GM12865 (cell line): ENCODE measurements around the gene FBF1.

Source experiments
- DNase-seq: peaks from one replicate; pipeline ENCODE4 v3.0.0; 2010; ENCODE audit warnings: low read depth
- H3K4me3 ChIP-seq: 2 replicates; pipeline ENCODE4 v1.5.1; 2011; ENCODE audit warnings: mild to moderate bottlenecking, low read depth, low read length, control low read depth
- TF ChIP-seq, protein P1 (sequence below): IDR thresholded peaks from 2 replicates; pipeline ENCODE4 v1.5.1; 2011; ENCODE audit warnings: low read length, control low read depth, low read depth, inconsistent platforms; ENCODE audit not compliant: insufficient read depth; ENCODE audit errors: missing control alignments

The FBF1 gene

DNA sequence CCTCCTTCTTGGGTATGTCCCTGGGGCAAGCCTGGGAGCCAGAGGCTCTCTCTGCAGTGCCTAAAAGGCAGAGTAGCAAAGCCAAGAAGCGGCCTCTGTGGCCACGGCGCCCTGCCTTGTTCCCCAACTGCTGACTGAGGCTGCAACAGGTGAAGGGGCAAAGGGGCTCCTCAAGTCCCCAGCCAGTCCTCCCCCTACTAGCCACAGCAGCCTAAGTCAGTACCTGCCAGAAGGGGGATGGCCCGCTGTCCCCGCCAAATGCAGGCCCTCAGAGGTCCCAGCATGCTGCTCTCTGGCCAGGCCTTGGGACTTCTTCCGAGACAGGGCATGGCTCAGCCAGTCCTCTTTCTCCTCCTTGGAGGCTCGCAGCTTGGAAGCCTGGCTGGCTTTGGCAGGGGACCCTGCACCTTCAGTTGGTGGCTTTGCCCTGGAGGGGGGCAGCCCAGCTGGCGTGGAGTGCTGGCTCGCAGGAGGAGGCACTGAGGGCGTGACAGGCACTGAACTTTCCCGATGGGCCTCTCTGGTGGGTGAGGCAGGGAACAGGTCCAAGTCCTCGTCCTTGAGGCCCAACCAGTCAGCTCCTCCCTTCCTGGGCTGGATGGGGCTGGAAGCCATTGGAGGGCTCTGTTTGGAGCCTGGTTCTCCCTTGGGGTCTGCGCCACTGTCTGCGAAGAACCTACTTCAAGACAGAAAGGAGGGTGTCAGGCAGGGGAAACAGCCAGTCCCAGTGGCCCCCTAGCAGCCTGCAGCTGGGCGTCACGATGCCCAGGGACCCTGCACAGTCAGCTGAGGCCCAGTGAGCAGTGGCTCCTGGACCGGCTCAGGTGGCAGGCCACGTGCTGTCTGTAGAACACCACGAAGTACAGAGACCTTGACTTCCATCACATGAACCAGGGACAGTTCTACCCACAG, 17.6 kb downstream of the FBF1 start:
- no peak for DNase-seq
- TF ChIP-seq, protein P1, sequence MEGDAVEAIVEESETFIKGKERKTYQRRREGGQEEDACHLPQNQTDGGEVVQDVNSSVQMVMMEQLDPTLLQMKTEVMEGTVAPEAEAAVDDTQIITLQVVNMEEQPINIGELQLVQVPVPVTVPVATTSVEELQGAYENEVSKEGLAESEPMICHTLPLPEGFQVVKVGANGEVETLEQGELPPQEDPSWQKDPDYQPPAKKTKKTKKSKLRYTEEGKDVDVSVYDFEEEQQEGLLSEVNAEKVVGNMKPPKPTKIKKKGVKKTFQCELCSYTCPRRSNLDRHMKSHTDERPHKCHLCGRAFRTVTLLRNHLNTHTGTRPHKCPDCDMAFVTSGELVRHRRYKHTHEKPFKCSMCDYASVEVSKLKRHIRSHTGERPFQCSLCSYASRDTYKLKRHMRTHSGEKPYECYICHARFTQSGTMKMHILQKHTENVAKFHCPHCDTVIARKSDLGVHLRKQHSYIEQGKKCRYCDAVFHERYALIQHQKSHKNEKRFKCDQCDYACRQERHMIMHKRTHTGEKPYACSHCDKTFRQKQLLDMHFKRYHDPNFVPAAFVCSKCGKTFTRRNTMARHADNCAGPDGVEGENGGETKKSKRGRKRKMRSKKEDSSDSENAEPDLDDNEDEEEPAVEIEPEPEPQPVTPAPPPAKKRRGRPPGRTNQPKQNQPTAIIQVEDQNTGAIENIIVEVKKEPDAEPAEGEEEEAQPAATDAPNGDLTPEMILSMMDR = no peak
- no peak overlapping the region for H3K4me3 ChIP-seq

DNA sequence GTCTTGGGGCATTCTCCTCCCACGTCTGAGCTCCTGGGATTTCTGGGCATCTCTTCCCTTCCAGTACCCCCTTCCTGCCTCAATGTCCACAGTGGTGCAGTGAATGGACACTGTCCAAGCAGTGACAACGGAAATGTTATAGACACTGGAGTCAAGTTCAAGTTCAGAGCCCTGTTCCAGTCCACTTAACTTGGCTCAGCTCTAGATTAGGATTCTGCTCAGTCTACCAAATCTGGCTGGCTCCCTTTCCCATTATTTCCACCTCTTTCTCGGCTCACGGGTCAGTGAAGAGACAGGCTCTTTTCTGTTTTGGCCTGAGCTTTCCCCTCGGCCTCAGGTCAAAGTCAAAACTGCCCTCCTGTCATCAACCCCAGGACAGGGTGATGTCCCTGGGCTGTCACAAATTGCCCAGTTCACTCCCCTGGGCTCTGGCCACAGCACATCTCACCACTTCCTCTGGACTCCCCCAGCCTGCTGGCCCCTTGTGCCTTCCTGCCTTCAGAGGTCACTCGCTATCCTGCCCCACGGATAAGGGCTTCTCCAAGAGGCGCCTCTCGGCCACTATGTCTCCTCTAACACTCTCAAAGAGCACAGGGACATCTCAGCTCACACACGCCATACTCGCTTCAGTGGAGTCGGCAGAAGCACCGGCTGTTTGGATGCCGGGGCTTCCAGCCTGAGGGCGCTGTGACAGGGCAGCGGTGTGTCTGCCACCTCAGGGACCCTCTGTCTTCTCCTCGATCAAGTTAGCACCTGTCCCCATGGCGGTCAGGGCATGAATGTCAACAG, 18.5 kb downstream of the FBF1 start:
- H3K4me3 ChIP-seq = no peak overlapping the region
- TF ChIP-seq, protein P1 = no peak
- DNase-seq = no peak

DNA sequence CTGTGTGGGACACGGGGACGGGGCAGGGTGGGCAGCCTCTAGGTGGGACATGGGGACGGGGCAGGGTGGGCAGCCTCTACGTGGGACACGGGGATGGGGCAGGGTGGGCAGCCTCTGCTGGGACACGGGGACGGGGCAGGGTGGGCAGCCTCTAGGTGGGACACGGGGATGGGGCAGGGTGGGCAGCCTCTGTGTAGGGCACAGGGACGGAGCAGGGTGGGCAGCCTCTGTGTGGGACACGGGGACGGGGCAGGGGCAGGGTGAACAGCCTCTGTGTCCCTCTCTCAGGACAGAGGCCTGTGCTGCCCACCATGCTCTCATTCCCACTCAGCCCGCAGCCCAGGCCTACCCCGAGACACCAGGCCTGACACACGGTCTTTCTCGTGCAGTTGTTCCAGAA, 19.2 kb downstream of the FBF1 start:
- TF ChIP-seq, protein P1 = no peak
- DNase-seq = no peak

DNA sequence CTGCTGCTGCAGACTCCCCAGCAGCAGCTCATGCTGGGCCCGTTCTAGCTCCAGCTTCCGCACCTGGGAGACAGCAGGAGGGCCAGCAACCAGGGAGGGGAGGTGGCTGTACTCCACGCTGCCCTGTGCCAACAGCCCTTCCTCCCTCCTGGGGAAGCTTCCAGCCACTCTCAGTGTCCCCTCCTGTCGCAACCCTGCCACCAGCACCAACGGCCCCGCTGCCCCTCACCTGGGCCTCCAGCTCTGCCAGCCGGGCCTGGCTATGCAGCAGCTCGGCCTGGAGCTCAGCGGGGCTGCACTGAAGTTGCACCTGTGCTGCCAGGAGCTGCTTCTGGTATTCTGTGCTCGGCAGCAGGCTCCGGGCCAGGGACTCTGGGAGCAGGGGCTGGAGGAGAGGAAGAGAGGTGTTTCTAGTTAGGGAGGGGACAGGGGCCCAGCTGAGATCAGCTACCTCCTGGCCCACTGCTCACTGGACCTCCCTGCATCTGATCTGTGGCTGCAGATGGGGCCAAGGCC, 20.7 kb downstream of the FBF1 start:
- no peak overlapping the region for H3K4me3 ChIP-seq
- no peak for DNase-seq
- TF ChIP-seq, protein P1 = no peak

More for the DNA sequence above, 19.2 kb downstream of the FBF1 start:
- no peak overlapping the region for H3K4me3 ChIP-seq

DNA sequence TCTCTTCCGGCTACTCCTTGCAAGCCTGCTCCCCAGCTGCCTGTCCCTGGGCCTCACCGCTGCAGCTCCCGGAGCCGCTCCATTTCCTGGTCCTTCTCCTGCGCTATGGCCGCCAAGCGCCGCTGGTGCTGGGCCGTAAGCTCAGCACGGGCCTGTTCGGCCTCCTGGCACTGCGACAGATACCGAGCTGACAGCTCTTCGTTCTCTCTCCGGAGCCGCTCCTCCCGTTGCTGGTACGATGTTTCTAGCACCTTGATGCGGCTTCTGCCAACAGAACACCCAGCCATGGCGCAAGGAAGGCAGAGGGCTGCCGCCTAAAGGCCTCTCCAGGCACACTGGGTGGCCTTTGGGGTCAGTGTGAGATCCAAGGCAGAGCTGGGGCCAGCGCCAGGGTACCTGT, 21.2 kb downstream of the FBF1 start:
- H3K4me3 ChIP-seq = no peak overlapping the region
- TF ChIP-seq, protein P1 = no peak
- no peak for DNase-seq

DNA sequence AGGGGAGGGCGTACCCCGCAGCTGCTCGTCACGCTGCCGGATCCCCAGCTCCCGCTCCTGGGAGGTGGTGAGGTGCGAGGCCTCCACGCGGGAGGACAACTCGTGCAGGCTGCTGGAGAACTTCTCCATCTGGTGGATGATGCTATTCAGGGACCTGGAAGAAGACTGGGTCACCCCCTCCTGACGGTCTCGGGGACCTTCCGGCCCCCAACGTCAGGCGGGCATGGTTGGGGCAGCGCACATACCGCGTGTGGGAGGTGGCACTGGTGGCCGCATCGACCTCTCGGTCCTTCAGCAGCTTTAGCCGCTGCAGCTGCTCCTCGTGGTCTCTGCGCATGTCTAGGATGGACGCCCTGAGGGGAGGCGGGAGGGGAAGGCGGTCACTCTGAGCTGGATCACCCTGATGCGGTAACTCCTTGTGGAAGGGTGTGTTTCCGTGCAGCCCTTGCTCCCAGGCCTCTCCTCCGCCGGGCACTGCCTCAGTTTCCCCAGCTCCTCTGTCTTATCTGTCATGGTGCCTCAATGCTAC, 22.9 kb downstream of the FBF1 start:
- no peak for DNase-seq
- no peak overlapping the region for H3K4me3 ChIP-seq
- TF ChIP-seq, protein P1 = no peak
